ENCODE measurements around the gene ANO7. TPM values are rescaled to one million over a fixed set of nuclear protein-coding genes. Genes with fewer than 3 reads are reported as not detected.

The ANO7 gene
- total and polyA plus RNA-seq, 2 of the 8 experiments (the other 6 are each of a cell fraction or from before 2014, with no cell fraction given): 3.2 to 6.9 TPM

DNA sequence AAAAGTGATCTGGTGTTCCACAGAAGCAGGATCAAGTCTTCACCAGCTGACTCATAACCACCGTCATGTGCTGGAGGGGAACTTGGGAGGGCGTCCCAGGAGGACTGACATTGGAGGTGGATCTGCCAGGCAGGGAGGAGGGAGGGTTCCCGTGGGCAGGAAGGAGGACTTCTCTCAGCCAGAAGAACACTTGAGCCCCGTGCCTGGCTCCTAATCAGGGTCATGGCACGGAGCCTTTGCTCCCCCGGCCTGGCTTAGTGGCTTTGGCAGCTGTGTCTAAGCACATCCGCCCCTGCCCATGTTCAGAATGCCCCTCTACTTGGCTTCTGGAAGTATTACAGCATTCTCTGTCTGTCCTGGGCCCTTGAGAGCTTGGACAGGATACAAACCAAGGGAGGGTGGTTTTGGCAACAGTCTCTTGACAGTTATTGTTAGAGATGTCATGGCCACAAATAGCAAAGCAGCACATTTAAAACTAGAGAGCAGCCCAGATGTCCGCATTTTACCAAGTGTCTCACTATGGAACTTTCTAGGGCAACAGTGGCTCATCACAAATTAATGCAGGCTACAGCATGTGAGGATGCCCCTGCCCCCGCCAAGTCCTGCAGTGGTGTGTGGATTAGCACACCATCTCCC lies 26.7 kb upstream of the ANO7 start:
- no peak for DNase-seq (ENCODE audit: low read depth in 1 of 2, low spot score in 2 of 2)
- H2BK20ac ChIP-seq (ENCODE audit: low read length): no peak overlapping the region
- H4K20me1 ChIP-seq (replicated peaks in 1 of 2; ENCODE audit: control insufficient read depth in 1 of 2, insufficient read depth in 2 of 2, low read length in 2 of 2): peaks cover 0 to 4% of the 10 kb centered on the region in 2 experiments
- no peak overlapping the region for H4K91ac ChIP-seq (replicated peaks; ENCODE audit: insufficient read length, low read length)
- H3K27ac ChIP-seq (ENCODE audit: low read depth, low read length): no peak overlapping the region
- WGBS, 2 experiments (ENCODE audit: extremely low coverage in 1 of 2, insufficient coverage in 1 of 2, insufficient read length in 1 of 2, insufficient replicate concordance in 2 of 2, low coverage in 1 of 2, low lambda C conversion rate in 2 of 2, missing lambda C conversion rate in 1 of 2): 77% methylated on average over 9 of the region's 9 CpGs; no CpG with 5 or more reads in 1 of the 2 experiments
- H3K4ac ChIP-seq (replicated peaks; ENCODE audit: insufficient read length, low read depth, low read length): no peak overlapping the region
- H3K36me3 ChIP-seq (ENCODE audit: control insufficient read depth in 2 of 4, insufficient read depth in 4 of 4, low read length in 3 of 4): peaks cover 0 to 29% (median 8%) of the 10 kb centered on the region in 4 experiments; a peak in 7 of 8 replicates
- no peak overlapping the region for H2BK12ac ChIP-seq (ENCODE audit: low read depth, low read length)
- no peaks in the 10 kb centered on the region for H3K23me2 ChIP-seq (ENCODE audit: low read depth, low read length)
- no peak overlapping the region for H4K5ac ChIP-seq (ENCODE audit: insufficient read length, low read depth, low read length)
- H3K9me3 ChIP-seq (ENCODE audit: insufficient read depth in 2 of 2, low read depth in 1 of 2, low read length in 1 of 2): no peaks in the 10 kb centered on the region
- H2BK120ac ChIP-seq (replicated peaks; ENCODE audit: low read depth, low read length): no peak overlapping the region
- H2AFZ ChIP-seq (ENCODE audit: low read length): no peak overlapping the region
- POLR2A ChIA-PET (ENCODE audit: partially characterized antibody): no interaction called here
- H3K56ac ChIP-seq (replicated peaks; ENCODE audit: insufficient read length, low read depth, low read length): no peak overlapping the region
- no peak overlapping the region for H2AK5ac ChIP-seq (ENCODE audit: low read depth, low read length)
- no peak overlapping the region for H2BK15ac ChIP-seq (ENCODE audit: low read length)
- H3K23ac ChIP-seq (ENCODE audit: insufficient read length): no peak overlapping the region
- no peaks in the 10 kb centered on the region for H3K79me2 ChIP-seq (ENCODE audit: control insufficient read depth in 1 of 2, insufficient read depth in 2 of 2, low read length in 2 of 2)
- FAIRE-seq: no peak
- no peaks in the 10 kb centered on the region for H3K79me1 ChIP-seq (ENCODE audit: low read depth, low read length)
- CTCF ChIA-PET (ENCODE audit: partially characterized antibody): no interaction called here
- no peak overlapping the region for H2BK5ac ChIP-seq (ENCODE audit: low read depth, low read length)
- H3K4me2 ChIP-seq (ENCODE audit: insufficient read depth in 1 of 2, low read depth in 2 of 2, low read length in 2 of 2): no peak overlapping the region
- H3K9ac ChIP-seq (replicated peaks in 1 of 4; ENCODE audit: extremely low read depth in 1 of 4, low read depth in 3 of 4, low read length in 3 of 4): no peak overlapping the region
- no peak overlapping the region for H3K18ac ChIP-seq (ENCODE audit: extremely low read depth, low read length)
- H3K27me3 ChIP-seq (replicated peaks in 1 of 4; ENCODE audit: control insufficient read depth in 3 of 4, extremely low read depth in 1 of 4, insufficient read depth in 3 of 4, low read length in 3 of 4): no peaks in the 10 kb centered on the region
- no peak overlapping the region for H4K8ac ChIP-seq (ENCODE audit: extremely low read depth, insufficient read depth, low read length)
- no peak overlapping the region for H3K4me3 ChIP-seq (ENCODE audit: extremely low read depth in 1 of 4, insufficient read depth in 2 of 4, low read depth in 3 of 4, low read length in 4 of 4)
- no peak overlapping the region for H3K14ac ChIP-seq (ENCODE audit: insufficient read length)
- peaks cover 0 to 1% (median 0%) of the 10 kb centered on the region in 4 experiments; a peak in 1 of 7 replicates for H3K4me1 ChIP-seq (replicated peaks in 1 of 4; ENCODE audit: control insufficient read depth in 3 of 4, insufficient read depth in 4 of 4, low read length in 3 of 4)
- no peak for TF ChIP-seq BCL11A (IDR thresholded peaks at IDR 0.05; ENCODE audit: low read depth in 2 of 2, low read length in 2 of 2)
- TF ChIP-seq RFX5 (IDR thresholded peaks at IDR 0.05; ENCODE audit: borderline replicate concordance, low read depth, low read length): no peak
- no peak for TF ChIP-seq GTF2F1 (IDR thresholded peaks at IDR 0.05; ENCODE audit: borderline replicate concordance, low read depth, low read length)
- no peak for TF ChIP-seq SP2 (IDR thresholded peaks at IDR 0.05; ENCODE audit: low read length)
- TF ChIP-seq, protein P1, sequence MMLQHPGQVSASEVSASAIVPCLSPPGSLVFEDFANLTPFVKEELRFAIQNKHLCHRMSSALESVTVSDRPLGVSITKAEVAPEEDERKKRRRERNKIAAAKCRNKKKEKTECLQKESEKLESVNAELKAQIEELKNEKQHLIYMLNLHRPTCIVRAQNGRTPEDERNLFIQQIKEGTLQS (IDR thresholded peaks at IDR 0.05; ENCODE audit: insufficient read depth, low read depth, low read length): no peak
- no peak for TF ChIP-seq HDAC2 (IDR thresholded peaks at IDR 0.05; ENCODE audit: borderline replicate concordance in 1 of 2, low read depth in 2 of 2, low read length in 2 of 2)
- no peak for TF ChIP-seq RAD21 (IDR thresholded peaks at IDR 0.05 in 1 of 2, conservative IDR thresholded peaks at IDR 0.05 in 1 of 2; ENCODE audit: low read depth in 2 of 2, low read length in 2 of 2)
- TF ChIP-seq JUN (IDR thresholded peaks at IDR 0.05; ENCODE audit: low read depth, low read length): no peak
- no peak for TF ChIP-seq FOSL1 (IDR thresholded peaks at IDR 0.05; ENCODE audit: insufficient read depth, low read depth, low read length)
- no peak for TF ChIP-seq POLR2AphosphoS5 (IDR thresholded peaks at IDR 0.05; ENCODE audit: low read depth, low read length)
- no peak for TF ChIP-seq SAP30 (IDR thresholded peaks at IDR 0.05; ENCODE audit: insufficient read depth, insufficient replicate concordance, low read length)
- TF ChIP-seq TAF7 (optimal IDR thresholded peaks at IDR 0.05; ENCODE audit: borderline replicate concordance, low read depth, low read length): no peak
